Measurements from ENCODE around the gene LONRF3.

The LONRF3 gene

DNA sequence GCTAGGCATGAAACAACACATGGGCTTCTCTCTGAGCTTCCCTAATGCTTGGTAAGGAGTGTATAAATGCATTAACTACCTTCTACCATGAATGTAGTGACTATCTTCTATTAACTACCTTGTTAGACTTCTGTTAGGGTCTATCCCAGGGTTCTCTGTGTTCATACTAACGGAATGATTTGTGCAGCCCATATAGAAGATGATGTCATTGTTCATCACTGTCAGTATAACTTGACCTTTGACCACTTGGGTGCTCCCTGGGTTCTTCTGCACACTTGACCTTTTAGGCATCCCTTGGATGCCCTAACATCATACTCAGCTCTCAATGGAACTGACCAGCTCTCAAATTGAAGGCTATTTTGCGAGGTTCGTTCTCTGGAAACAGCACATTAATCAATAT, 67.6 kb downstream of the LONRF3 start:
- Histone ChIP-seq H3K4me3 (ENCODE audit: low read depth in 1 of 2, low read length in 2 of 2) (no peak overlapping the region), H3K27me3 (ENCODE audit: control insufficient read depth in 1 of 2, insufficient read depth in 2 of 2, low read length in 2 of 2) (no peaks in the 10 kb centered on the region), H3K36me3 (ENCODE audit: insufficient read depth, low read length) (no peaks in the 10 kb centered on the region), H3K9ac (ENCODE audit: low read length) (no peak overlapping the region), H3K9me3 (ENCODE audit: low read length) (no peaks in the 10 kb centered on the region), H3K4me1 (ENCODE audit: insufficient read depth, low read length) (peaks cover 10% of the 10 kb centered on the region), H3K27ac (ENCODE audit: low read depth, low read length) (no peak overlapping the region)

- peaks cover 10% of the 10 kb centered on the region for H3K4me1 ChIP-seq (ENCODE audit: insufficient read depth, low read length)
- H3K9ac ChIP-seq (ENCODE audit: low read length) = no peak overlapping the region
- no peaks in the 10 kb centered on the region for H3K36me3 ChIP-seq (ENCODE audit: insufficient read depth, low read length)
- H3K9me3 ChIP-seq (ENCODE audit: low read length) = no peaks in the 10 kb centered on the region
- H3K27me3 ChIP-seq (ENCODE audit: control insufficient read depth in 1 of 2, insufficient read depth in 2 of 2, low read length in 2 of 2) = no peaks in the 10 kb centered on the region
- no peak overlapping the region for H3K27ac ChIP-seq (ENCODE audit: low read depth, low read length)
- no peak overlapping the region for H3K4me3 ChIP-seq (ENCODE audit: low read depth in 1 of 2, low read length in 2 of 2)
Observed at GRCh38 chrX:119042996-119043395, 68.6 kb downstream of the LONRF3 start.

DNA sequence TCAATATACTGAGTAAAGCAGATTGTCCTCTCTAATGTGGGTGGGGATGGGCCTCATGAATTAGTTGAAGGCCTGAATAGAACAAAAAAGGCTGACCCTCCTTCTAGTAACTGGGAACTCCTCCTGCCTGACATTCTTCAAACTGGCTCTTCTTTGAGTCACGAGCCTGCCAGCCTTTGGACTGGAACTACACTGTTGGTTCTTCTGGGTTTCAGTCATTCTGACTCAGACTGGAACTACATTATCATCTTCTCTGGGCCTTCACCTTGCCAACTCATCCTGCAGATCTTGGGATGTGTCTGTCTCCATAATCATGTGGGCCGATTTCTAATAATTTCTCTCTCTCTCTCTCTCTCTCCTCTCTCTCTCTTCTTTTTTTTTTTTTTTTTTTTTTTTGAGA, 71.5 kb downstream of the LONRF3 start:
- H3K36me3 ChIP-seq (ENCODE audit: insufficient read depth, low read length) = no peaks in the 10 kb centered on the region
- no peak overlapping the region for H3K4me3 ChIP-seq (ENCODE audit: low read depth in 1 of 2, low read length in 2 of 2)
- H3K4me1 ChIP-seq (ENCODE audit: insufficient read depth, low read length) = peaks cover 3% of the 10 kb centered on the region
- no peak overlapping the region for H3K27ac ChIP-seq (ENCODE audit: low read depth, low read length)
- H3K9me3 ChIP-seq (ENCODE audit: low read length) = no peaks in the 10 kb centered on the region
- H3K27me3 ChIP-seq (ENCODE audit: control insufficient read depth in 1 of 2, insufficient read depth in 2 of 2, low read length in 2 of 2) = no peaks in the 10 kb centered on the region
- no peak overlapping the region for H3K9ac ChIP-seq (ENCODE audit: low read length)

GRCh38 chrX:119055687-119056086, 81.3 kb downstream of the LONRF3 start:
- Histone ChIP-seq H3K4me1 (ENCODE audit: insufficient read depth, low read length) (peaks cover 4% of the 10 kb centered on the region), H3K27me3 (ENCODE audit: control insufficient read depth in 1 of 2, insufficient read depth in 2 of 2, low read length in 2 of 2) (peaks cover 0 to 7% of the 10 kb centered on the region in 2 donors), H3K4me3 (ENCODE audit: low read depth in 1 of 2, low read length in 2 of 2) (no peak overlapping the region), H3K9ac (ENCODE audit: low read length) (no peak overlapping the region), H3K9me3 (ENCODE audit: low read length) (no peaks in the 10 kb centered on the region), H3K36me3 (ENCODE audit: insufficient read depth, low read length) (no peaks in the 10 kb centered on the region), H3K27ac (ENCODE audit: low read depth, low read length) (no peak overlapping the region)

DNA sequence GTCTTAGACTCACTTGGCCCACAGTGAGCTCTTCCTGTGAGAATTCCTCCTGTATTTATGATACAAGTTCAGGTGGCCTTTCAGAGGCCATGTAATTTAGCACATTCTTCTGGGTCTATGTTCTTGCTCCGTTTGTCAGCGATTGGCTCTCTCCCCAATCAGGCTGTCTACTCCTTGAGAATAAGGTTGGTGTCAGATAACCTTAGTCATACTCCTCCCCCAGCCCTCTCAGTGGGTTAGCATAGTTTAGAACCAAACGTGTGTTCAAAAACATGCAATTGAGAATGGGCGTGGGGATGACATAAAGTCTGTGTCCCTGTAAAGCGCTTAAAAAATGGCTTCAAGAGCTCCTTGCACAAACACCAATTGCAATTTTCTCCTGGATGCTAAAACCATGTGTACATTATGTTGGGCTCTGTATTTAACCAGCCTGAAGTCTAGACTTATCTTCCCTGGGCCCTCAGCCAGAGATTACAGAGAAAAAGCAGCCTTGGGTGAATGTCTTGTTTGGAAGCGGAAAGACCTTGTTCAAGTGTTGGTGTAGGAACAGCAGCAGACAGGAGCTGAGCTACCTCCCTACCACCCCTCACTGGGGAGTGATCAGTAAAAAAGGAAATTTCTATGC, 88.4 kb downstream of the LONRF3 start:
- H3K36me3 ChIP-seq (ENCODE audit: insufficient read depth, low read length) = no peaks in the 10 kb centered on the region
- no peaks in the 10 kb centered on the region for H3K4me1 ChIP-seq (ENCODE audit: insufficient read depth, low read length)
- peaks cover 4 to 6% of the 10 kb centered on the region in 2 donors for H3K27me3 ChIP-seq (ENCODE audit: control insufficient read depth in 1 of 2, insufficient read depth in 2 of 2, low read length in 2 of 2)
- H3K27ac ChIP-seq (ENCODE audit: low read depth, low read length) = no peak overlapping the region
- H3K9ac ChIP-seq (ENCODE audit: low read length) = no peak overlapping the region
- H3K4me3 ChIP-seq (ENCODE audit: low read depth in 1 of 2, low read length in 2 of 2) = no peak overlapping the region
- H3K9me3 ChIP-seq (ENCODE audit: low read length) = no peaks in the 10 kb centered on the region

GRCh38 chrX:119063428-119063827, 89.0 kb downstream of the LONRF3 start:
- Histone ChIP-seq H3K27me3 (ENCODE audit: control insufficient read depth in 1 of 2, insufficient read depth in 2 of 2, low read length in 2 of 2) (peaks cover 3 to 6% of the 10 kb centered on the region in 2 donors), H3K4me3 (ENCODE audit: low read depth in 1 of 2, low read length in 2 of 2) (no peak overlapping the region), H3K36me3 (ENCODE audit: insufficient read depth, low read length) (no peaks in the 10 kb centered on the region), H3K9ac (ENCODE audit: low read length) (no peak overlapping the region), H3K9me3 (ENCODE audit: low read length) (no peaks in the 10 kb centered on the region), H3K4me1 (ENCODE audit: insufficient read depth, low read length) (no peaks in the 10 kb centered on the region), H3K27ac (ENCODE audit: low read depth, low read length) (no peak overlapping the region)

DNA sequence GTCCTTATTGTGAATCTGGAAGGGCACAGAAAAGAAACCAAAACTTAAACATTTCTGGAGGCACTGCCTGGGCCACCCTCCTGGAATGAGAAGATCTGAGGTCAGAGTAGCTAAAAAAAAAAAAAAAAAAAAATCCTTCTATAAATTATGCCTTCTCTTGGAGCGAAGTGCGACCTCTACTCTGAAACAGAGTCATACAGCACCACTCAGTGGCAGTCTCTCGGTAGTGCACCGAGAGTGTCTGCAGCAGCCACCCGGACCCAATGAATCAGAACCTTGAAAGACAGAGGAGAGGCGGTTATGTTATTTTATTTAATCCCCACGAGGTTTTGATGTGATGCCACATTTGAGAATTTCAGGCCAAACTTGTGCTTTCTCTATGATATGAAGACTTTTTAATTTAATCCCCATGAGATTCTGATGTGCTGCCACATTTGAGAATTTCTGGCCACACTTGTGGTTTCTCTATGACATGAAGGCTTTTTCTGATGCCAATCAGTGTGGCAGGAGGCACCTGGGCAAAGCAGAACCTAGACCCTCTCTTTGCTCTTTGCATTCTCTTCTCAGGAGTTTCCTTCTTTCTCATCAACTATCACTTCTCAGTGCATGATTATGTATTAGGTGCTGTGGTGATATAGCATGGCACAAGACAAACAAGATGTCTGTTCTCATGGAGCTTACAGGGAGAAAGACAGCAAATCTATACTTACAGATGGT, 92.8 kb downstream of the LONRF3 start:
- Histone ChIP-seq H3K27me3 (ENCODE audit: control insufficient read depth in 1 of 2, insufficient read depth in 2 of 2, low read length in 2 of 2) (peaks cover 0 to 6% of the 10 kb centered on the region in 2 donors), H3K4me1 (ENCODE audit: insufficient read depth, low read length) (no peaks in the 10 kb centered on the region), H3K9me3 (ENCODE audit: low read length) (peaks cover 4% of the 10 kb centered on the region), H3K36me3 (ENCODE audit: insufficient read depth, low read length) (no peaks in the 10 kb centered on the region), H3K4me3 (ENCODE audit: low read depth in 1 of 2, low read length in 2 of 2) (no peak overlapping the region), H3K9ac (ENCODE audit: low read length) (no peak overlapping the region), H3K27ac (ENCODE audit: low read depth, low read length) (no peak overlapping the region)

Measured in muscle layer of colon (tissue), 2 donors.